Kidney (tissue), 14 donors: ENCODE data around the gene CCN2. TPM values are rescaled to one million over a fixed set of nuclear protein-coding genes. Genes with fewer than 3 reads are reported as not detected.

Source experiments
- DNase-seq, 5 donors: peaks; one replicate each; pipeline ENCODE4 v3.0.0-alpha.2; 2013 to 2020
- FAIRE-seq: peaks from 2 replicates; lab custom pipeline; 2012; peaks lifted over from hg19 to GRCh38; lab: Jason Lieb, UNC
- H3K27ac ChIP-seq, 2 donors: one replicate each; pipeline ENCODE4 v1.7.0; 2013; ENCODE audit warnings: low read depth in 2 of 2, low read length in 2 of 2, inconsistent platforms in 1 of 2
- H3K27me3 ChIP-seq: one replicate; pipeline ENCODE4 v1.7.1; 2013; ENCODE audit warnings: low read length, inconsistent platforms; ENCODE audit not compliant: control insufficient read depth, insufficient read depth
- H3K36me3 ChIP-seq, 3 donors: one replicate each; pipeline versions ENCODE4 v1.7.0 to v1.7.1; 2013; ENCODE audit warnings: low read length in 3 of 3, control low read depth in 1 of 3, inconsistent platforms in 1 of 3; ENCODE audit not compliant: insufficient read depth in 3 of 3, control insufficient read depth in 2 of 3
- H3K4me1 ChIP-seq, 3 donors: one replicate each; pipeline versions ENCODE4 v1.7.0 to v1.7.1; 2013; ENCODE audit warnings: low read length in 3 of 3, inconsistent platforms in 1 of 3, low read depth in 1 of 3; ENCODE audit not compliant: control insufficient read depth in 2 of 3, insufficient read depth in 2 of 3
- H3K4me3 ChIP-seq, 3 donors: one replicate each; pipeline versions ENCODE4 v1.7.0 to v1.8.1; 2013; ENCODE audit warnings: low read length in 3 of 3, control low read depth in 1 of 3, inconsistent platforms in 1 of 3
- H3K9ac ChIP-seq, 3 donors: one replicate each; pipeline versions ENCODE4 v1.7.0 to v1.7.1; 2013; ENCODE audit warnings: low read length in 3 of 3, control low read depth in 1 of 3, inconsistent platforms in 1 of 3
- H3K9me3 ChIP-seq, 3 donors: one replicate each; pipeline versions ENCODE4 v1.7.0 to v1.7.1; 2013; ENCODE audit warnings: low read length in 3 of 3, control low read depth in 1 of 3, inconsistent platforms in 1 of 3; ENCODE audit not compliant: control insufficient read depth in 2 of 3, insufficient read depth in 1 of 3
- intact Hi-C: fragments of 100-400 bp; cut with DNase I; formaldehyde crosslinking; loops from one replicate; pipeline ENCODE4 v1.11.1; 2022
- polyA plus RNA-seq: library from polyadenylated mRNA; stranded (reverse); fragments of 350-450 nt; fragmentation: Illumina TruSeq; extraction: RNeasy Lipid Tissue Mini Kit (QIAGEN cat#74804); gene quantifications from one replicate; pipeline ENCODE4 v1.2.3, GENCODE V29; 2014; ENCODE audit warnings: low read depth, low replicate concordance; ENCODE audit not compliant: insufficient read depth
- total RNA-seq: library from RNA; stranded (reverse); fragmentation: NEBNext Ultra II Directional; extraction: Animal tissue kit (Norgen Biotek cat#: 25700); gene quantifications from one replicate; pipeline ENCODE4 v1.2.1, GENCODE V29; 2021
- TF ChIP-seq, protein P1 (sequence below): IDR thresholded peaks from 3 replicates; pipeline ENCODE4 v1.5.1; 2012; ENCODE audit warnings: mild to moderate bottlenecking, moderate library complexity, borderline replicate concordance; ENCODE audit not compliant: insufficient read depth; ENCODE audit errors: extremely low read depth
- donor health status: control.
- donor health status: control.
- donor health status: control.
- donor health status: control.
- donor health status: control.
- donor health status: DM: yes; HTN: yes; CAD: no.
- donor health status: Normal renal cell carcinoma (clear cell type).

The CCN2 gene
- total and polyA plus RNA-seq, 2 donors from 2014 or later = 64.1 to 248 TPM

DNA sequence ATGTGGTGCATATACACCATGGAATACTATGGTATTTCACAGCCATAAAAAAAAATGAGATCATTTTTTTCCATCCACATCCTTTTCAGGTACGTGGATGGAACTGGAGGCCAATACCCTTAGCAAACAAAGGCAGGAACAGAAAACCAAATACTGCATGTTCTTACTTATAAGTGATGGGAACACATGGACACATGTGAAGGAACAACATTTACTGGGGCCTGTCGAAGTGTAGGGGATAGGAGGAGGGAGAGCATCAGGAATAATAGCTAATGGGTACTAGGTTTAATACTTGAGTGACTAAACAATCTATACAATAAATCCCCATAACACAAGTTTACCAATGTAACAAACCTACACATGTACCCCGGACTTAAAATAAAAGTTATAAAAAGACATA lies 30.5 kb downstream of the CCN2 start:
- FAIRE-seq = no peak
- DNase-seq = no peak
- no peaks in the 10 kb centered on the region for H3K27me3 ChIP-seq
- H3K36me3 ChIP-seq = no peaks in the 10 kb centered on the region
- H3K27ac ChIP-seq = no peak overlapping the region
- no peaks in the 10 kb centered on the region for H3K9me3 ChIP-seq
- H3K4me3 ChIP-seq = no peak overlapping the region
- TF ChIP-seq, protein P1, sequence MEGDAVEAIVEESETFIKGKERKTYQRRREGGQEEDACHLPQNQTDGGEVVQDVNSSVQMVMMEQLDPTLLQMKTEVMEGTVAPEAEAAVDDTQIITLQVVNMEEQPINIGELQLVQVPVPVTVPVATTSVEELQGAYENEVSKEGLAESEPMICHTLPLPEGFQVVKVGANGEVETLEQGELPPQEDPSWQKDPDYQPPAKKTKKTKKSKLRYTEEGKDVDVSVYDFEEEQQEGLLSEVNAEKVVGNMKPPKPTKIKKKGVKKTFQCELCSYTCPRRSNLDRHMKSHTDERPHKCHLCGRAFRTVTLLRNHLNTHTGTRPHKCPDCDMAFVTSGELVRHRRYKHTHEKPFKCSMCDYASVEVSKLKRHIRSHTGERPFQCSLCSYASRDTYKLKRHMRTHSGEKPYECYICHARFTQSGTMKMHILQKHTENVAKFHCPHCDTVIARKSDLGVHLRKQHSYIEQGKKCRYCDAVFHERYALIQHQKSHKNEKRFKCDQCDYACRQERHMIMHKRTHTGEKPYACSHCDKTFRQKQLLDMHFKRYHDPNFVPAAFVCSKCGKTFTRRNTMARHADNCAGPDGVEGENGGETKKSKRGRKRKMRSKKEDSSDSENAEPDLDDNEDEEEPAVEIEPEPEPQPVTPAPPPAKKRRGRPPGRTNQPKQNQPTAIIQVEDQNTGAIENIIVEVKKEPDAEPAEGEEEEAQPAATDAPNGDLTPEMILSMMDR = no peak
- H3K9ac ChIP-seq = no peak overlapping the region
- no peaks in the 10 kb centered on the region for H3K4me1 ChIP-seq
- intact Hi-C loops = loop anchor here (10.0 kb wide), 1 partner anchor 294 kb away; no protein-coding TSS in a partner anchor

DNA sequence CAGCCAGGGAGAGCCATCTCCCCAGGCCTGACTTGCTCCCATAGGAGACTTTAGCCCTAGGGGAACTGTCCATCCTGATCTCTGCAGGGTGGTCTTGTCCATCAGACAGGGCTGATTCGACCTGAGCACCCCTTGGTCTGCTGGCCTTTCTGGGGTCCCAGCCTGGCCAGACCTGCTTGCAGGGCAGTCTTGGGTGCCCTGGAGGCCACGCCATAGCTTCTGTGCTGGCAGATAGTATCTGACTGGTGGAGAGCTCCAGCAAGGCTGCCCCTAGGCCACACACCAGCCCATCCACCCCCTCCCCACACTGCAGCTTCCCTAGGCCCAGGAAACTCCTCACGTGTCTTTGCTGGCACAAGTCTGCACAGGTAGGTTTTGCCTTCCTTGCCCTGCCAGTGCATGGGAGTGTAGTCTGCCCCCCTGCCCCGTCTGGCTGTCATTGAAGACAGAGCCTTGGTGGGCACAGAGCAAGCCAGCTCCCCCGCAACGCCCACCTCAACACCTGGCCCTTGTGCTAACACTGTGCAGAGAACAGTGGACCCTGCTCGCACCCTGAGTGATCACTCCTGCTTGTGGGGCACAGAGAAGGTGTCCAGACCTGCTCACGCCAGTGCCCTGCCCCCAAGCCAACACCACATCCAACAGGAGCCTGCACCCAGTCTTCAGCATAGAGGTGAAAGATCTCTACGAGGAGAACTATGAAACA lies 32.4 kb downstream of the CCN2 start:
- Histone ChIP-seq H3K4me3 (no peak overlapping the region), H3K4me1 (no peaks in the 10 kb centered on the region), H3K27me3 (no peaks in the 10 kb centered on the region), H3K36me3 (no peaks in the 10 kb centered on the region), H3K27ac (no peak overlapping the region), H3K9me3 (no peaks in the 10 kb centered on the region), H3K9ac (no peak overlapping the region)
- TF ChIP-seq, protein P1 = no peak
- intact Hi-C loops = loop anchor here (10.0 kb wide), 1 partner anchor 224 kb away; no protein-coding TSS in a partner anchor
- no peak for FAIRE-seq
- DNase-seq = peak in 1 of 5 donors; percentile 34

DNA sequence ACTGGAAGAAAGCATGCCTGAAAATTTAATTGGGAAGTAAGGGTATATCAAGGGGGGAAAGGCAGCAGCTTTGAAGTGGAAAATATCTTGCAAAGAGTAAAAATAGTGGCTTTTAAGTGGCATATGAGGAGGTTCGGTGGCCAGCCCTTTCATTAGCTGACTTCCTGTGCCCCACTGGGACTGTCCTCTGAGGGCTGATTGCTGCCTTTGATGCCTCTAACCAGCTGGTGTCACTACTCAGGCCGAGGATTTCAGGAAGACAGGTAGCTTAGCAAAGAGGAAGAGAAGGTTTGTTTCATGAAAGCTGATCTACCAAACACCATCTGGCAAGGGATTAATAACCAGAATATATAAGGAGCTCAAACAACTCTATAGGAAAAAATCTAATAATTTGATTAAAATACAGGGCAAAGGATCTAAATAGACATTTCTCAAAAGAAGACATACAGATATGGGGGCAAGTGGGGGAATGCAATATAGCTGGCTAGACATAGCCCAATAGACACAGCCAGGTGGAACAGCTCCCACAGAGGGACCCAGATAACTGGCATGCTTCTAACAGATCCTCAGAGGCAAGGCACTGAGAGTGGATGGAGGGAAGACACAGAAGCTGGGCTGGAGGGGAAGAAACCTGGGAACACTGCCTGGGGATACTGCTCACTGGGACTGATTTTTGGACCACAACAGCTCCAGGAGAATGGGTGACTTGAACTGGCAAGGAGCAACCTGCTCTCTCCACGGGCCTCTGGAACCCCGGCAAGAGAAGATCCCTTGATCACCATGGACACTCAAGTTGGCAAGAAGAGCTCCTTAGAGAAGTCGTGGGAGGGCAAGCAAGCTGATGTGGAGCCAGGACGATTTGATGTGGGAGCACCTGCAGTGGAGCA lies 33.2 kb downstream of the CCN2 start:
- no peak for FAIRE-seq

More for the DNA sequence above, 33.2 kb downstream of the CCN2 start:
- Histone ChIP-seq H3K36me3 (no peaks in the 10 kb centered on the region), H3K27me3 (no peaks in the 10 kb centered on the region), H3K9me3 (no peaks in the 10 kb centered on the region), H3K27ac (no peak overlapping the region), H3K9ac (no peak overlapping the region), H3K4me3 (no peak overlapping the region), H3K4me1 (no peaks in the 10 kb centered on the region)
- peak in 1 of 5 donors; percentile 25 for DNase-seq
- intact Hi-C loops = loop anchor here (10.0 kb wide), 1 partner anchor 223 kb away; no protein-coding TSS in a partner anchor
- TF ChIP-seq, protein P1 = no peak
